COLO668 (cell line): Measurements from ENCODE around the gene H19.

Experiments used
- DNase-seq: peaks from one replicate; lab custom pipeline; 2025; ENCODE audit not compliant: unreplicated experiment; lab: John Stamatoyannopoulos, UW

The H19 gene

DNA sequence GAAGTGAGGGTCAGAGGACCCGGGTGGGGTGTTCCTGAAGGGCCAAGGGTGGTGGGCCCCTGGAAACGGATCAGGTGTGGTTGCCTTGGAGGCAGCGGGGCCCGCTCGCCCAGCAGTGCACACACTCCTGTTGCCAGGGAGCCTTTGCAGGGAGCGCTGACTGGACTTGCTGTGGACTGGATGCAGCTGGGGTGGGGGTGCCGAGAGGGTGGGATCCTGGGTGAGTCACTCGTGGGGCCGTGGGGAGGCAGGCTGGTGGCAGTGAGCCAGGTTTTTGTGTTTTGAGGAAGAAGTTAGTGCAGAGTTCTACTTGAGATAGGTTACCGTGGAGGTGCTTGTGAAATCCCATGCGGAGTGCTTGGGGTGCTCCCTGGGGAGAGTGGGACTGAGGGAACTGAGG, 49.3 kb downstream of the H19 start:
- DNase-seq: no peak

GRCh38 chr11:1947592-1948237, 49.9 kb downstream of the H19 start:
- DNase-seq: no peak

DNA sequence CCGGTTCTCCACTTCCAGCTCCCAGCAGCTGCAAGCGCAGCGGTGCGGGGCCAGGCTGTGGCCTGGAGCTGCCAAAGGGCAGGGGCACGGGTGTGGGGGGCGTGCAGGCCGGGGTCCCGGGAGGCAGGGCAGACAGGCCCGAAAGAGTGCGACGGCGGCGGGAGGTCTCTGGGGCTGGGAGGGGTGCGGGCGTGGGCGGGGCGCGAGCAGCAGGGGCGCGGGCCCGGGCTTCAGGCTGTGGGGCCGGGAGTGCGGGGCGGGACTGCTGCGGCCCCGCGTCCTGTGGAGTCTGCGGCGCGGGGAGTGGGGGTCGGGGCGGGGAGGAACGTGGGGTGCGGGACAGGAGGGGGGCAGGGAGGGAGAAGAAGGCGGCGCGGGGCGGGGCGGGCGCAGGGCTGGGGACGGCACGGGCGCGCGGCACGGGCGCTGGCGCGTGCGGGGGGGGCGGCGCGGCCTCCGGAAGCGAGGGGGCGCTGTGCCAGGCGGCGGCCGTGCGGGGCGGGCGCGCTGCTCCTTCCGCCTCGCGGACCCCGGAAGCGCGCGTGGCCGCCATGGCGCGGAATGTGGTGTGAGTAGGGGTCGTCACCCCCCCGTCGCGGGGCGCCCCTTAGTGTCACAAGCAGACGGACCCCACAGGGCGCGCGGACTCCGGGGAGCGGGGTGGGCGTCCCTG, 50.7 kb downstream of the H19 start, which contains the start of gene MRPL23:
Gene MRPL23, plus strand, starts transcription at position 521 of the 673 bp plus-strand sequence. Its CDS starts 31 bp downstream, at position 552.
- no peak for DNase-seq
